NK-92 treated with Interleukin-12 subunit alpha and Interleukin-12 subunit beta, amount 100 ng/mL, for 24 hours (cell line): ENCODE data around the gene DCAF15.
A peak's percentile ranks its signal among the peaks of the same experiment; 100 is the strongest.
"Not testable (repeated sequence)": the region's sequence is repeated elsewhere in the genome, so short reads cannot be mapped to it uniquely, and the experiment has no call there.

ENCODE experiments used
- DNase-seq: peaks from one replicate; lab custom pipeline; 2025; lab: John Stamatoyannopoulos, UW

Gene DCAF15

DNA sequence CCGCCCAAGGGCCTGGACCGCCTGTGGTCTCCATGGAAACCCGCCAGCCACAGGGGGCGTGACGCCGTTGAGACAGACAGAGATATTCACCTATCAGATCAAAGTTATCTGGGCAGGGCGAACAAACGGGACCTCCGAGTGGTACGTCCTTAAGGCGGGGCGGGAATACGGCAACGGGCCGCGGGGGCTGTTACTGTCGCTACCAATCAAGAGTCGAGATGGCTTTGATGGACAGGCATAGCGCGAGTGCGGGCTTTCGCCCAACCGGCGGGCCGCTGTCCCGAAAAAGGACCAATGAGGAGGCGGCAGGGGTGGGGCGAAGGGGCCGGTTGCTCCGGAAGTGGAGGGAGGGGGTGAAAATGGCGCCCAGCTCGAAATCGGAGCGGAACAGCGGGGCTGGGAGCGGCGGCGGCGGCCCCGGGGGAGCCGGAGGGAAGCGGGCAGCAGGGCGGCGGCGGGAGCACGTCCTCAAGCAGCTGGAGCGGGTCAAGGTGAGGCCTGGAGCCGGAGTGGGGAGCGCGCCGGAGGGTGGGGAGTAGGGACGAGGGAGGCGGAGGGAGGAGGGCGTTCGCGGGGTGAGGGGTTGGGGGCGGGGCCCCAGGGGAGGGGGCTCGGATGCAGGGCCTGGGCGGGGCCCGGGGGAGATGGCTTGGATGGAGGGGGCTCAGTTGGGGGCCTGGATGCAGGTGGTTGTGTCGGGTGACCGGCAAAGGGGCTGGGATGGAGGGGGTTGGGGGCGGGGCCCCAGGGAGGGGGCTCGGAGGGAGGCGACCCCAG is at the start of gene DCAF15:
Gene DCAF15, plus strand, starts transcription at position 356 of the 777 bp plus-strand sequence. Its CDS starts 4 bp downstream, at position 360.
- DNase-seq = peak; percentile 99

DNA sequence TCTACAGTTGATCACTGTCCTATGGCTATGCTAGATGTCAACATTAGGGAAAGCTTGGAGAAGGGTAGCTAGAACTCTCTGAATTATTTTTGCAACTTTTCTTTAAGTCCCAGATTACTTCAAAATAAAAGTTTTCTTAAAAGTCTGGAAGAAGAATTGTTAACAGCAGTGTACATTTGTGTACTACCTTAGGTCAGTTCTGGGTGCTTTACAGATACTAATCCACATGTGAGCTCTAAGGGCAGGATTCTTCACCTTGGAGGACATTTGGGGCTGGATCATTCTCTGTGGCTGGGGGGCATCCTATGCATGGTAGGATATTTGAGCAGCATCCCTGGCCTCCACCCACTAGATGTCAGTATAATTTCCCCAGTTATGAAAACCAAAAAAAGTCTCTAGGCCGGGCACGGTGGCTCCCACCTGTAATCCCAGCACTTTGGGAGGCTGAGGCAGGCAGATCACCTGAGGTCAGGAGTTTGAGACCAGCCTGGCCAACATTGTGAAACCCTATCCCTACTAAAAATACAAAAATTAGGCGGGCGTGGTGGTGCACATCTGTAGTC is 49.2 kb upstream of the DCAF15 start:
- no peak for DNase-seq

- peak; percentile 95 for DNase-seq
These were observed 46.4 kb upstream of the DCAF15 start, which contains the start of the genes BRME1 and CC2D1A for GRCh38 chr19:13905634-13906520. TSS of gene BRME1 (minus strand) at chr19:13906117. CDS start at chr19:13904892, 1,225 bp downstream. TSS of gene CC2D1A (plus strand) at chr19:13906201. CDS start at chr19:13906442, 241 bp downstream.

GRCh38 chr19:13906521-13906904 is 45.8 kb upstream of the DCAF15 start:
- DNase-seq = no peak

DNA sequence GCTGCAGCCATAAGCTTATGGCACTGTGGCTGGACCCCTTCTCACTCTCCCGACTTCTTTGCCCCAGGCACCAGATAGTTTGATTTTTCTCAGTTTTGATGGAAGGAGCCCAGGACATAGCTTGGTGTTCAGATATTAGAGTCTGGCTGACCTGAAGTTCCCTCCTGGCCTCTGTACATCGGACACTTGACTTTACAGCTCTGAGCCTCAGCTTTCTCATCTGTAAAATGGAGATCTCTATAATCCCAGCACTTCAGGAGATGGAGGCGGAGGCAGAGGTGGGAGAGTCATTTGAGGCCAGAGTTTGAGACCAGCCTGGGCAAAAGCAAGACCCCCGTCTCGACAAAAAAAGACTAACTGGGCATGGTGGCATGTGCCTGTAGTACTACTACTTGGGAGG is 45.4 kb upstream of the DCAF15 start:
- no peak for DNase-seq

DNA sequence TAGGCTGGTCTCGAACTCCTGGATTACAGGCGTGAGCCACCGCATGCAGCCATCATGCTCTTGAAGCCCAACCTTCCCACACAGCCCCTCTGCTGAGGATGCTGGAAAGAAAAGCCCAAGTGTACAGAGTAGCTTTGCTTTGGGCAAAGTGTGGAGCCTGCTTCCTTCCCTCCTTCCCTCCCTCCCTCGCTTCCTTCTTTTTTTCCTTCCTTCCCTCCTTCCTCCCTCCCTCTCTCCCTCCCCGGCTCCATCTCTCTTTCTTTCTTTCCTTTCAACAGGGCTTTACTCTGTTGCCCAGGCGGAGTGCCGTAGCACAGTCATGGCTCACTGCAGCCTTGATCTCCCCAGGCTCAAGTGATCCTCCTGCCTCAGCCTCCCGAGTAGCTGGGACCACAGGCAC is 43.6 kb upstream of the DCAF15 start:
- no peak for DNase-seq

DNA sequence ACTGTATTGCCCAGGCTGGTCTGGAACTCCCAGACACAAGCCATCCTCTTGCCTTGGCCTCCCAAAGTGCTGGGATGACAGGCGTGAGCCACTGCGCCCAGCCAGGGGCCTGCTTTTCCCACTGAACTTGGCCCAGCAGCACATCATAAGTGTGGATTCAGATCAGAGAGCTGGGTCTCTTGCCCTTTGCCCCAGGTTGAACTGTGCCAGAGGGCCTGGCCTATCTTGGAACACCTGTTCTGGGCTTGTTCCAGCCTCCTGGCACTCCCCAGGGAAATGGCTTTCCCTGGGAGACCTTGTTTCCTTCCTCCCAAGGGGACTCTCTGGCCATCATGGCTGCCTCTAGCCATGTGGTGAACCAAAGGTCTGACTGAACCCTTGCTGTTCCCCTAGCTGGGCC is 42.9 kb upstream of the DCAF15 start:
- no peak for DNase-seq

DNA sequence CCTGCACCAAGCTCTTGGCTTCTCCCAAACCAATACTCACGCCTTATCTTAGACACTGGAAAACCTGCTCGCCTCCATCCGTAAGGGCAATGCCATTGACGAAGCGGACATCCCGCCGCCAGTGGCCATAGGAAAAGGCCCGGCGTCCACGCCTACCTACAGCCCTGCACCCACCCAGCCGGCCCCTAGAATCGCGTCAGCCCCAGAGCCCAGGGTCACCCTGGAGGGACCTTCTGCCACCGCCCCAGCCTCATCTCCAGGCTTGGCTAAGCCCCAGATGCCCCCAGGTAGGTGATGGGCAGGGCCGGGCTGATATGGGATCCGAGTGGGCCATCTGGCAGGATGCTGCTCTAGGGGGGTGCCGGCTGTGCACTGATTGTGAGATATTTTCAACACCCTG is 39.0 kb upstream of the DCAF15 start:
- DNase-seq = no peak

- DNase-seq = no peak
These were observed 37.5 kb upstream of the DCAF15 start for GRCh38 chr19:13914777-13915176.

- no peak for DNase-seq
These were observed 34.4 kb upstream of the DCAF15 start for GRCh38 chr19:13917888-13918406.

GRCh38 chr19:13918726-13919411 is 33.4 kb upstream of the DCAF15 start:
- DNase-seq = no peak

GRCh38 chr19:13920524-13920923 is 31.8 kb upstream of the DCAF15 start:
- DNase-seq = no peak

GRCh38 chr19:13920940-13921747 is 31.2 kb upstream of the DCAF15 start:
- no peak for DNase-seq

GRCh38 chr19:13922118-13922517 is 30.2 kb upstream of the DCAF15 start:
- DNase-seq = not testable (repeated sequence)

- DNase-seq = no peak
These were observed 28.9 kb upstream of the DCAF15 start for GRCh38 chr19:13923194-13923987.

- no peak for DNase-seq
These were observed 26.3 kb upstream of the DCAF15 start for GRCh38 chr19:13926010-13926409.

- no peak for DNase-seq
These were observed 25.6 kb upstream of the DCAF15 start for GRCh38 chr19:13926715-13927114.

- no peak for DNase-seq
These were observed 23.0 kb upstream of the DCAF15 start for GRCh38 chr19:13929340-13929739.

- no peak for DNase-seq
These were observed 22.4 kb upstream of the DCAF15 start for GRCh38 chr19:13929956-13930355.

GRCh38 chr19:13930402-13930801 is 21.9 kb upstream of the DCAF15 start:
- DNase-seq = no peak
